DOHH2 (cell line): ENCODE measurements around the gene KCNK15.
"Not testable (repeated sequence)": the region's sequence is repeated elsewhere in the genome, so short reads cannot be mapped to it uniquely, and the experiment has no call there.

Source experiments
- H3F3A ChIP-seq: fragments of 200-600 bp; sonication (generic), shearing (Covaris generic); 2 replicates; pipeline ENCODE4 v1.6.0; 2016; ENCODE audit warnings: antibody characterized with exemption, mild to moderate bottlenecking; ENCODE audit not compliant: control insufficient read depth, insufficient read depth
- H3K27ac ChIP-seq: fragments of 200-600 bp; sonication (generic); 2 replicates; pipeline ENCODE4 v1.5.1; 2014; ENCODE audit warnings: low read depth, mild to moderate bottlenecking, low read length, moderate library complexity
- H3K27me3 ChIP-seq: fragments of 200-600 bp; sonication (generic); 2 replicates; pipeline ENCODE4 v1.6.1; 2014; ENCODE audit warnings: mild to moderate bottlenecking, low read length, mixed read lengths; ENCODE audit not compliant: control insufficient read depth
- H3K36me3 ChIP-seq: fragments of 200-600 bp; sonication (generic); 2 replicates; pipeline ENCODE4 v1.6.1; 2014; ENCODE audit warnings: mild to moderate bottlenecking, low read length, moderate library complexity, mixed read lengths; ENCODE audit not compliant: control insufficient read depth
- H3K4me1 ChIP-seq: fragments of 200-600 bp; sonication (generic); 2 replicates; pipeline ENCODE4 v1.6.1; 2014; ENCODE audit warnings: mild to moderate bottlenecking, low read length, mixed read lengths; ENCODE audit not compliant: control insufficient read depth
- H3K4me2 ChIP-seq: fragments of 200-600 bp; sonication (generic); 2 replicates; pipeline ENCODE4 v1.6.0; 2014; ENCODE audit warnings: mild to moderate bottlenecking, low read length, moderate library complexity
- H3K4me3 ChIP-seq: fragments of 200-600 bp; sonication (generic); 2 replicates; pipeline ENCODE4 v1.5.1; 2014; ENCODE audit warnings: mild to moderate bottlenecking, low read length, mixed read lengths
- H3K79me2 ChIP-seq: fragments of 200-600 bp; sonication (generic); 2 replicates; pipeline ENCODE4 v1.6.1; 2014; ENCODE audit warnings: mild to moderate bottlenecking, low read length, mixed read lengths; ENCODE audit not compliant: control insufficient read depth
- H3K9me2 ChIP-seq: fragments of 200-600 bp; sonication (generic); replicated peaks from 2 replicates; pipeline ENCODE4 v1.6.1; 2014; ENCODE audit warnings: mild to moderate bottlenecking, low read length, mixed read lengths; ENCODE audit not compliant: control insufficient read depth
- H3K9me3 ChIP-seq: fragments of 200-600 bp; sonication (generic); 2 replicates; pipeline ENCODE4 v1.6.1; 2014; ENCODE audit warnings: antibody characterized with exemption, low read length, mixed read lengths; ENCODE audit not compliant: control insufficient read depth, insufficient read depth
- H4K20me1 ChIP-seq: fragments of 200-600 bp; sonication (generic); 2 replicates; pipeline ENCODE4 v1.6.0; 2014; ENCODE audit warnings: low read depth, mild to moderate bottlenecking, antibody characterized with exemption, low read length, moderate library complexity; ENCODE audit not compliant: control insufficient read depth, insufficient read depth
- EZH2phosphoT487 ChIP-seq: fragments of 200-600 bp; sonication (generic); IDR thresholded peaks from 2 replicates; pipeline ENCODE4 v1.6.1; 2017; ENCODE audit warnings: borderline replicate concordance, mild to moderate bottlenecking, antibody characterized with exemption, low read length, moderate library complexity, mixed read lengths
- TF ChIP-seq, protein P1 (sequence below): fragments of 200-600 bp; sonication (generic); IDR thresholded peaks from one replicate; pipeline ENCODE4 v1.5.1; 2014; ENCODE audit warnings: antibody characterized with exemption, mild to moderate bottlenecking, low read depth, low read length; ENCODE audit not compliant: poor library complexity, severe bottlenecking

Gene KCNK15

DNA sequence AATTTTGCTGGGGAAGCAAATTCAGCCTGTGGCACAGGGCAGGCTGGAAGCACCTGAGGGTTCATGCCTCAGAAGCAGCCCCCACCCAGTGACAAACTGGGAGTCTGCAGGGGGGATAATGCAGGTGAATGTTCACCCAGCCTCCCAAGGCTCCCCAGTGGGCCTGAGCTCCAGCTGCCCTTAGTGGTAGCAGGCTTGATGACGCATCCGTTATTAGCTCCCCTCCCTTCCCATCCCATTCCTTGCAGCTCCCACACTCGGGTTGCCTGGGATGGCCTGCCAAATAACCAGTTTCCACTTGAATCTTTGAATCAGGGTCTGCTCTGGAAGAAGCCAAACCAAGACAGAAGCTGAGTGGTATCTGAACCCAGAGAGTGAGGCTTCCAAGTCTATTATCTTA is 15.8 kb downstream of the KCNK15 start:
- no peak for TF ChIP-seq EZH2phosphoT487
- TF ChIP-seq, protein P1, sequence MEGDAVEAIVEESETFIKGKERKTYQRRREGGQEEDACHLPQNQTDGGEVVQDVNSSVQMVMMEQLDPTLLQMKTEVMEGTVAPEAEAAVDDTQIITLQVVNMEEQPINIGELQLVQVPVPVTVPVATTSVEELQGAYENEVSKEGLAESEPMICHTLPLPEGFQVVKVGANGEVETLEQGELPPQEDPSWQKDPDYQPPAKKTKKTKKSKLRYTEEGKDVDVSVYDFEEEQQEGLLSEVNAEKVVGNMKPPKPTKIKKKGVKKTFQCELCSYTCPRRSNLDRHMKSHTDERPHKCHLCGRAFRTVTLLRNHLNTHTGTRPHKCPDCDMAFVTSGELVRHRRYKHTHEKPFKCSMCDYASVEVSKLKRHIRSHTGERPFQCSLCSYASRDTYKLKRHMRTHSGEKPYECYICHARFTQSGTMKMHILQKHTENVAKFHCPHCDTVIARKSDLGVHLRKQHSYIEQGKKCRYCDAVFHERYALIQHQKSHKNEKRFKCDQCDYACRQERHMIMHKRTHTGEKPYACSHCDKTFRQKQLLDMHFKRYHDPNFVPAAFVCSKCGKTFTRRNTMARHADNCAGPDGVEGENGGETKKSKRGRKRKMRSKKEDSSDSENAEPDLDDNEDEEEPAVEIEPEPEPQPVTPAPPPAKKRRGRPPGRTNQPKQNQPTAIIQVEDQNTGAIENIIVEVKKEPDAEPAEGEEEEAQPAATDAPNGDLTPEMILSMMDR = no peak

DNA sequence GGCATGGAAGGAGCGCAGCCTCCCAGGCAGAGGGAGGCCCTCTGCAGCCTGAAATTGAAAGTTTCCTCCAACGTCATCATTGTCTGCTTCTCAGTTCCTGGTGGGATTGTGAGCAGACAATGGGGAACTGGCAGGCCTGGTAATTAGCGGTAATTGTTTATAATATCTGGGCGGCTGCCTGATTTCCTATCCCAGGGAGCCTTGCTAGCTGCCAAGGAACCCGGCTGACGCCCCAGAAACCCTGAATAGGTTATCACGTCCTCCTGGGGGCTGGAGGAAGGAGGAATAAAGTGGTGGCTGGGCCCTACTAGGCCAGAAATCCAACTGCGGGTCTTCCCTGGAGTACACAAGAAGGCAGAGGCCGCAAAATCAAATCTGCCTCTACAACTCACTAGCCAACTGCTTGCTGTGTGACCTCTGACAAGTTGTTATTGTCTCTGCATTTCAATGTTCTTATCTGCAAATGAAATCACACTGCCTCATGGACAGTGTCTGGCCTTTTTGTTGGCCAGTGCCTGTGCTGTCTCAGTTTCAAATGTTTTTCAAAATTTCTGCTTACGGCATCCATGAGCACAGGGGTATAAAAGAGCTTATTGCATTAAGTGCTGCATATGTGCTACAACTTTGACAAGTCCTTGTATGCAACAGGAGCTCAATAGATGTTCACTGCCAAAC is 16.9 kb downstream of the KCNK15 start:
- Histone ChIP-seq H3K36me3 (no peaks in the 10 kb centered on the region), H3K4me1 (no peaks in the 10 kb centered on the region)
- TF ChIP-seq, protein P1 = no peak
- no peak for TF ChIP-seq EZH2phosphoT487

More for the DNA sequence above, 15.8 kb downstream of the KCNK15 start:
- Histone ChIP-seq H3K36me3 (no peaks in the 10 kb centered on the region), H3K27ac (no peak overlapping the region), H4K20me1 (no peaks in the 10 kb centered on the region), H3K9me3 (no peaks in the 10 kb centered on the region), H3K79me2 (no peaks in the 10 kb centered on the region), H3K9me2 (no peaks in the 10 kb centered on the region), H3K4me2 (no peak overlapping the region), H3F3A (no peaks in the 10 kb centered on the region), H3K4me3 (no peak overlapping the region), H3K4me1 (no peaks in the 10 kb centered on the region), H3K27me3 (peaks cover 10% of the 10 kb centered on the region)

DNA sequence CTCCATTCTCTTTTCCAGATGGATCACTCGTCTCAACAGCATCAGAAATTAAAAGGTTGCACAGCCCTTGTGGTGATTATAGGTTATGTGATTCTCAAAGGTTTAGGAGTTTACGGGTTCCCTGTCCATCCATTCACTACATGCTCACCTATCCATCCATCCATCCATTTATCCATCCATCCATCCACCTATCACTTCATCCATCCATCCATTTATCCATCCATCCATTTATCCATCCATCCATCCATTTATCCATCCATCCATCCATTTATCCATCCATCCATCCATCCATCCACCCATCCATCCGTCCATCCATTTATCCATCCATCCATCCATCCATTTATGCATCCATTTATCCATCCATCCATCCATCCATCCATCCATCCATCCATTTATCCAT is 18.1 kb downstream of the KCNK15 start:
- H3K27ac ChIP-seq, H3F3A ChIP-seq, H3K79me2 ChIP-seq, H3K9me3 ChIP-seq, H3K4me1 ChIP-seq, H4K20me1 ChIP-seq, H3K4me2 ChIP-seq, H3K36me3 ChIP-seq, H3K9me2 ChIP-seq, H3K4me3 ChIP-seq: not testable (repeated sequence)
- peaks cover 10% of the 10 kb centered on the region for H3K27me3 ChIP-seq

More for the DNA sequence above, 16.9 kb downstream of the KCNK15 start:
- Histone ChIP-seq H3K4me3 (no peak overlapping the region), H3K27me3 (peaks cover 10% of the 10 kb centered on the region), H3K9me3 (no peaks in the 10 kb centered on the region), H3K79me2 (no peaks in the 10 kb centered on the region), H3F3A (no peaks in the 10 kb centered on the region), H3K9me2 (no peaks in the 10 kb centered on the region), H3K27ac (no peak overlapping the region), H4K20me1 (no peaks in the 10 kb centered on the region), H3K4me2 (no peak overlapping the region)

- H3K27me3 ChIP-seq = peaks cover 5% of the 10 kb centered on the region
- no peak for TF ChIP-seq EZH2phosphoT487
- TF ChIP-seq, protein P1 = no peak
These were observed 19.4 kb downstream of the KCNK15 start for GRCh38 chr20:44765091-44765490.

More at GRCh38 chr20:44765091-44765490, 19.4 kb downstream of the KCNK15 start:
- Histone ChIP-seq H3K36me3 (no peaks in the 10 kb centered on the region), H3K27ac (no peak overlapping the region), H3K79me2 (no peaks in the 10 kb centered on the region), H3K4me1 (peaks cover 17% of the 10 kb centered on the region), H3K9me3 (no peaks in the 10 kb centered on the region), H3K9me2 (no peaks in the 10 kb centered on the region), H4K20me1 (no peaks in the 10 kb centered on the region), H3K4me2 (no peak overlapping the region), H3F3A (peaks cover 3% of the 10 kb centered on the region; the same call in 1 of the 2 replicates), H3K4me3 (no peak overlapping the region)
